ENCODE measurements around the gene BBX.

Gene BBX

DNA sequence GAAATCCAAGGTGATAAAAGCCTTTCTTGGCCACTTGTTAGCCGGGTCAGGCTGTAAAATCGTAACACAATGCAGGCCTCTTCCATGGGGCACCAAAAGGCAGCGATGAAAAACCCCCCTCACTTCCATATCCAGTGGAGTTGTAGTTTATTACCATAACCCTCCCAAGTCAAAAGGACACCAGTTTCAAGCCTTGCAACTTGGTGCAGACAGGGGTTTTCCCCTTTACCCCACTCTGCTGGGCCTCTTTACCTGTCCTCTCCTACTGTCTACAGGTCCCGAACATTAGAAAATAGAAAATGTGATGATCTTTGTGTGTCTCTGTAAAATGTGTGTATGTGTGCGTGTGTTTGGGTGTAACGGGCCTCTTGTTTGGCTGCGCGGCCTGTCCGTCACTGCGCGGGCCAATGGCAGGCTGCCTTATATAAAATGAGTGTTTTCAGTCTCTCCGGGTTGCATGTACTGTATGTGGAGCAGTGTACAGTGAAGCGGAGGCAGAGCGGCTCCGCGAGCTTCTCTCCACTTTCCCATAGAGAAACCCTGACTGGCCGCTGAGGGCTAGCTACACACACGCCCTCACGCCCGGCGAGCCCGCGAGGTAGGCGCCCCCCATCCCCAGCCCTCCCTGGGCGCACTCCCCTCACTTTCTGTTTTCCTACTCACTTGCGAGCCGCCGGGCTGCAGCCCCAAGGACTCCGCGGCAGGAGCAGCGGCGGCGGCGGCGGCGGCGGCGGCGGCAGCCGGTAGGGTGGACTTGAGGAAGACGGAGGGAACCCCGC is at the start of gene BBX:
Gene BBX (plus strand): TSS at position 453 of the 779 bp plus-strand sequence. CDS start 187,499 bp downstream, outside the sequence.
- peak; percentile 95 for DNase-seq

DNA sequence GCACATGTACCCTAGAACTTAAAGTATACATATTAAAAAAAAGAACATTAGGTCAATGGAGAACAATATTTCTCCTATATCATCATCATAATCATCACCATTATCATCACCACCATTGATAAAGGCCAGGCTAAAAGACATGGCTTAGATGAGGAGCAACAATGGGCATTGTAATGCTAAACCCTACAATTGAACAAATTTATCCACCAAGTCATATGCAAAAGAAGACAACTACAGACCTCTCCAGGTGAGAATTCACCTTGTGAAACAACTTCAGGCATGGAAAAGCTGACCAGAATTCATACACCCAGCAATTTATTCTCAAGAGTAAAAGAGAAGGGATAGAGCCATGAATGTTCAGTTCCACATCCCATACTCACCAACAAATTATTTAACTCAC is 46.3 kb upstream of the BBX start:
- no peak for DNase-seq

DNA sequence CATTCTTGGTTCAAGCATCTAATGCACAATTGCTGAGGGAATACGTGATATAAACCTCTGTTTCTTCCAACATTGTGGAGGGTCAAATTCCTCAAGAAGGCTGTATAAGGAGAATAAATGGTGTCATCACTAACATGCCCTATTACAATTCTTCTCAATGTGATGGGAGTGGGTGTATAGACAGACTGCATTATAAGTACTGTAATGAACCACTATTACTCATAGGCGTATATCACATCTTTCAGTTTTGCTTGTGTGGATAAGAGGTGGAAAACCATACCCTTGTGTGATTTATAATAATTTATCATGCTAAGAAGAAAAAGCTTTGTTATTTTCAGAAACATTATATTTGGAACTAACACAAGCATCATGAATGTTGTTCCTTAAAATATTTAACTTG is 35.3 kb upstream of the BBX start:
- no peak for DNase-seq

DNA sequence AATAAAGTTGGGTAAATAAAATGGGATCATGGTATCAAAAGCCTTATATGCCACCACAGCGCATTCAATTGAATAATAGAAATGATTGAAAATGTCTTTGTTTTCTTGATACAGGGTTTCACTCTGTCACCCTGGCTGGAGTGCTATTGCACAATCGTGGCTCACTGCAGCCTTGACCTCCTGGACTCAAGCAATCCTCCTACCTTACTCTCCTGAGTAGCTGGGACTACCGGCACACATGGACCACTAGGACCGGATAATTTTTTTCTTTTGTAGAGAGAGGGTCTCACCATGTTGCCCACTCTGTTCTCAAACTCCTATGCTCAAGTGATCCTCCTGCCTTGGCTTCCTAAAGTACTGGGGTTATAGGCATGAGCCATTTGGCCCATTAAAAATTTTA is 33.8 kb upstream of the BBX start:
- DNase-seq: no peak

DNA sequence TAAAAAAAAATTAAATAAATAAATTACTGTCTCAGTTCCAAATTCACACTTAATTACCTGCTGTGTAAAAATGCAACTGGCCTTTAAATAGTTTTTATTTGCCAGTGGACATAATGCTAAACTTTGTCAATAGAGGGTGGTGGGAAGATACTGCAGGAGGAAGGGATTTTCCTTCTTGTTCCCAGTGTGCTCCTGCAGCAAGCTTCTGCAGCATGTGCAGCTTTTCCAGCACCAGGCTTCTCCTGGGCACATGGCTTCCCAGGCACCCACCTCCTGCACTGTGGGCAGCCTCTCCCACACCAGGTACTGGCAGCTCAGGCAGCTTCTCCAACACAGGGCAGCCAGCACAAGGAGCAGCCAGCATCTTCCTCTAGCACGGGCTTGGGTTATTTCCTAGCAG is 29.6 kb upstream of the BBX start:
- no peak for DNase-seq

DNA sequence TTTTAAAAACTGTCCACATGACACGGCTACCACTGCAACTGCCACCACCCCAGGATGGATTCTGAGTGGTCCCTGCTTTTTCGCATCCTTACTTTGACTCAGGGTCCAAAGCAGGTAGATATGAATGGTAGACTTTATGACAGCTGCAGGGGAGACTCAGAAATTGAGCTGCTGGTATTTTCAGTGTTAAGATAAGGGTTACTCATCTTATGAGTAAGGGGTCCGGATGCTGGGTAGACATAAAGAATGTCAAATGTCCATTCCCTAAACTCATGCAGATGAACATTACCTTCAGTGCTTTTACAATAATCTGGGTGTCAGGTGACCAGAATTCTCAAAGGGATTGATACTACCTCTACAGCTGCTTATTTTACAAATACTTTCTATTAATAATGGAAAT is 25.9 kb upstream of the BBX start:
- no peak for DNase-seq

DNA sequence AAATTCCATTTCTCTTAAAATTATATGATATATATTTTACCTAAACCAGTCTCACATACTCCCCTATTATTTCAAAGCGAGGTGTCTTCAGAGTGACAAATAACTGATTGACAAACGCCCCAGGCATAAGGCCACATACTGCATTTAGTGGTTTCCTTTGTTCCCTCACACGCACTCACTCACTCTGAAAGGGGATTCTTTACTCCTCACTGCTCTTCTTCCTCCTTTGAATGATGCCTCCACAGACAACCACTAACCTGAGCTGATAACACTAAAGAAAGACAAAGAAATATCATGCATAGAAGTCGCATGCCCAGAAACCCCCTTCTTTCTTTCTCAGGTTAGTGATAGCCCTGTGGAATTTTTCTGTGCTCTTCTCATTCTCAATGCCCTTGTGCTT is 24.1 kb upstream of the BBX start:
- no peak for DNase-seq

DNA sequence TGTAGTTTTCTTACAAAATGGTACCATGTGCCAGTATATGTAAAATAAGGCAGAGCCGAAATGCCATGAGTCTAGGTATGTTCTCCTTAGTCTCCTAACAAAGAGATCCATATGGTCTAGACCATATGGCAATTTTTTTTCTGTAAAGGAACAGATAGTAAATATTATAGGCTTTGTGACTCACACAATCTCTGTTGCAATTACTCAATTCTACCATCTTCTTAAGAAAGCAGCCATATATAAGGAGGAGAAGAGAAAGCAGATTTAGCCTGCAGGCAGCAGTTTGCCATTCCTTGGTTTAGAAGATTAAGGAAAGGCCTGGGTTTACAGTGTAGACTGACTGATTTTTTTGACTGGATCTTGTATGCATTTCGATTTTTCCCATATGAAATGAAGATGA is 16.3 kb upstream of the BBX start:
- DNase-seq: no peak

DNA sequence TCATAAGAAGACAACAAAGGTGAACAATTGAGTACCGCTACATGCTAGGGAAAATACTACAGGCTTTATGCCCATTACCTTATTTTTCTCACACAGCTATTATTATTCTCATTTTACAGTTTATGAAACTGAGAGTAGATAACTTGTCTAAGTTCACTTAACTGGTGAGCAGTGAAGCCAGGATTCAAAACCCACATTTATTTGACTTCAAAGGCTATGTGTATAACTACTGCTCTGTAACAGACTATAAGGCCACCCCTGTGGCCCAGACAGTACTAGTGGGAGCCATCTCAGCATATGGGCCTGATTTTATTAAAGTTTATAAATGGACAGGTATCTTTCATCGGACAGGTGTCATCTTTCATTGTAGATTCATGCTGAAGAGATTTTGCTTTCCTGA is 14.4 kb upstream of the BBX start:
- DNase-seq: no peak

DNA sequence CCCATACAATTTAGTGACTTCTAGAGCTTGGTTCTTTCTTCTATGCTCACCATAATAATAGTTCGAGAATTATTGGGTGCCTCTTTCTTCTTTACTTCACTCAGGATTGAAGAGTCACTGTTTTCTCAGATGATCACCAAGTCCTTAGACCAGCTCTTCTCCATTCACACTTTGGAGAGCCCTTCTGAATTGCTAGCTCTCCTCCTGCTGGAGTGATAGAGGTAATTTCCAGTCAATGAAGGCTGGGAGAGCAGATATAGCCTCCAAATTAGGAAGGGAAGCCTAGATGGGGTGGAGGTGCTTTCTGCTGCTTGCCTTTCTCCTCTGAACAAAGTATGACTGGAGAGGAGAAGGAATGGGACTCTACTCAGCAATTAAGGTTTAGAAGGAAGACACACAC is 10.7 kb upstream of the BBX start:
- peak; percentile 7 for DNase-seq

DNA sequence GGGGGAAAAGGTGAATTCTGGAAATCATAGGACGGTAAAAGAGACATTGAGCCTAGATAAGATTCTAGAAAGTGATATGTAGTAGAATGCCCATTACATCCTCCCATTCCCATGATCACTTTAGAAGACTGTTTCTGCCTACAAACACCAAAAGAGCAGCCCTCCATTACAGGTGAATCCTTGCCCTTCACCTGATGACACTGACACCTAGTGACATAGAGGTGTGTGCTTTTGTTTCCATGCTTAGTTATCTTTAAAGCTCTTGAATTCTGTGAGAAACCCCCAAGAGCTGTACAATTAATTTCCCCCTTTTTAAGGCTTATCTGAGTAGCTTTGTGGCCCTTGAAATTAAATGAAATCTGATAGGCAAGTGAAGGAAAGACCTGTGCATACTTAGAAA is 8.3 kb upstream of the BBX start:
- no peak for DNase-seq

DNA sequence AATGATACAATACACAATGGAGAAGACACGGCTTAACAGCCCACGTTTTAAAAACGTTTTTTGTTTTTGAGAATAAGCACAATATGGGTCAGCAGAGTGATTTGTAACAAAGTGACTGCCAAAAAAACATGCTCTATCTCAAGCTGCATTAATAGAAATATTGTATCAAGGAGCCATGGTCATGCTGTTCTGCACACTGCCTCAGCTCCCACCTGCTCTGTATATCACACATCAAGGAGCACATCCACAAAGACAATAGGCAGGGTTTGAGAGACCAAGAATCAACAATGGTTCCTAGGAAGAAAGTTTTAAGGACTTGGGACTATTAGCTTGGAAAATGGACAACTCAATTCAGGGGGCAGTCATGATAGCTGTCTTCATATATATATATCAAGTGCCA is 6.3 kb upstream of the BBX start:
- DNase-seq: no peak

DNA sequence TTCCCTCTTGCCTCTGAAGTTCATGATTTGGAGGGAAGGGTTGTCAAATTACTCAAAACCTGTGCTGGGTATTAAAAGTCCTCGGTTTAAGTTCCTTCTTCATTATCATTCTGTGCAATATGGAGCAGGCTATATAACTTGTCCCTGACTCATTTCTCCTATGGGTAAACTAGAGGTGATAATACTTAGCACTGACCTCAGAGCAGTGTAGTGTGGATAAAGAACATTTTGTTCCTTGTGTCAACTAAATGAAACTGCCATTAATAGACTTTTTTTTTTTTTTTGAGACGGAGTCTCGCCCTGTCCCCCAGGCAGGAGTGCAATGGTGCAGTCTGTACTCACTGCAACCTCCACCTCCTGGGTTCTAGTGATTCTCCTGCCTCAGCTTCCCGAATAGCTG is 2.2 kb upstream of the BBX start:
- DNase-seq: peak; percentile 14

DNA sequence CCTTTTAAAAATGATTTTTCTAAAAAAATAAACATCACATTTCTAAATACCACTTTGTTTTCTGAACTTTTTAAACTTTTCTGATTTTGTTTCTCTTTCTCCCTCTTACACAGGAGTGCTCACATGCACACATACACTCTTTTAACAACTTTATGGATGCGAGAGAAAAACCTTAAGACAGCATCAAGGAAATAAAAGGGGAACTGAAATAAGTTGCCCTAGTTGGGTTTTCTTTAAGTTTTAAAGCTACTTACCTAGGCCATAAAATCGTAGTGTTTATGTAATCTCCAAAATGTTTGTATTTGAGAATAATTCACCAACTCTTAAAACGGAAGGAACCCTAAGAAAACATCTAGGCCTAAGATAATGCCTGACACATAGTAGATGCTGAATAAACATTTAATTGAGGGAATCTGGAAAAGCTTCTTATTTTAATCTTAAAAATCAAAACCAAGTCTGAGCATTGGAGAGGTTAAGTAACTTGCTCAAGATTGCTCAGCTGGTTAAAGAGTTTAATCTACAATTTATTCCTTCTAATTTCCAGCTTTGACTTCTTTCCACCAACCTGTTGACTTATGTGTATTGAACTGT is 1.2 kb upstream of the BBX start:
- no peak for DNase-seq

DNA sequence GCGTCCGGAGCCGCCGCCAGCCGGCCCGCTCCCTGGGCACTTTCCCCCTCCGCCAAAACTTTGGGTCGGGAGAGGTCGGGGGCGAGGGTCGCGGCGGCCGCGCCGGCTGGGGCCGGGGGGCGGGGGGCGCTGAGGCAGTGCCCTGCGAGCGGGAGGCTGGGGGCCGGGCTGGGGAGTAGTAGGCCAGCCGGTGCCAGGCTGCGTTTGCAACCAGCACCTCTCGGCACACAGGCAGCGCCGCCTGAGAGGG is 452 bp downstream of the BBX start:
- no peak for DNase-seq

DNA sequence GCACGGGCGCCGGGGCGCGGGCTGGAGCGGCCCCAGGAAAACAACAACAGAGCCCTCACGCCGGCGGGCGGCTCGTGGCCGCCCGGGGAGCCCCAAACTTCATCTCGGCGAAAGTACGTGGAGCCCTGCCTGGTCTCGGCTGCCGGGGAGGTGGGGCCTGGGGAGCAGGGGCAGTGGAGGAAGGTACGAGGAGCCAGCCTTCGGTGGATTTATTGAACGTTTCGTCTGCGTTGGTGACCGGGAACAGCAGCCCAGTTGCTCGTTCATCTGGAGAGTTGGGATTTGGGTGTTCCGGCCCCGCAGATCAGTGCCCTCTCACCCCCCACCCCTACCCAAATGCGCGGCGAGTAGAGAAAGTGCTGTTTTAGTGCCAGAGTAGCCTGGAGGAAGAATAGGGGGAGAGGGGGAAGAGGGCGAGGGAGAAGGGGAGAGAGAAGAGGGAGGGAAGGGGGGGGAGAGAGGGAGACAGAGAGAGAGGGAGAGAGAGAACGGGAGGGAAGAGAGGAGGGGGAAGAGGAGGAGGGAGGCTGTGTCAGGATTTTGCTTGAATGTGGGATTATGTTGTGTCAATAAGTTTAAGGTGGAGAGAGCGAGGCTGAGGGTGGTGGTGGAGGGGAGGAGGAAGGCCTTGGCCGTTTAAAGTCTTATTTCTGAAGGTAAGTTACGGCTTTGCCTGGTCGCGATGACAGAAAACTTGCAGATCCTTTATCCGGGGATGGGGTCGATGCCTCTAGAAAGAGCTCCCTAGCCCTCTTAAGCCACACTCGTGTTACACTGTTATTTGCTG is 970 bp downstream of the BBX start:
- DNase-seq: peak; percentile 51

DNA sequence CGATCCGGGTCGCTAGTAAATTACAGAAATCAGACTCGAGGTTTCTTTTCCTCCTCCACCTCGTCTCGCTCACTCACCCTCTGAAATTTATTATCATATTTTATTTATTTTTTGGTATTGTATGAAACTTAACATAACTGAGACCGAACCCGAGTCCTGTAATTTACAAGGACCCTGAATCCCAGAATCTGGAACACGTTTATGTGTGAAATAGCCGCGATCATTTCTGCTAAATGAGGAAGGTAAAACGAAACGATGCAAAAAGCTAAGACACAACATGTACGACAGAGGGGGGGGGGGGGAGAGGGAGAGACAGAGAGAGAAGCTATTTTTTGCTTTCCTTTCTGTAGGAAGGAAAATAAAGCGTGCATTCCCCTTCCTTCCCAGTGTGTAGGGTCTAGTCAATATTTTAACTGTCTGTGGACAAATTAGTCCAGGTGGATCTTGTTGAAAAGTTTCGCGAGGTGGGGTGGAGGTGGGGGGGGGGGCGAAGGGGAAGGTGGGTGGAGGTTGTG is 1.6 kb downstream of the BBX start:
- peak; percentile 56 for DNase-seq

DNA sequence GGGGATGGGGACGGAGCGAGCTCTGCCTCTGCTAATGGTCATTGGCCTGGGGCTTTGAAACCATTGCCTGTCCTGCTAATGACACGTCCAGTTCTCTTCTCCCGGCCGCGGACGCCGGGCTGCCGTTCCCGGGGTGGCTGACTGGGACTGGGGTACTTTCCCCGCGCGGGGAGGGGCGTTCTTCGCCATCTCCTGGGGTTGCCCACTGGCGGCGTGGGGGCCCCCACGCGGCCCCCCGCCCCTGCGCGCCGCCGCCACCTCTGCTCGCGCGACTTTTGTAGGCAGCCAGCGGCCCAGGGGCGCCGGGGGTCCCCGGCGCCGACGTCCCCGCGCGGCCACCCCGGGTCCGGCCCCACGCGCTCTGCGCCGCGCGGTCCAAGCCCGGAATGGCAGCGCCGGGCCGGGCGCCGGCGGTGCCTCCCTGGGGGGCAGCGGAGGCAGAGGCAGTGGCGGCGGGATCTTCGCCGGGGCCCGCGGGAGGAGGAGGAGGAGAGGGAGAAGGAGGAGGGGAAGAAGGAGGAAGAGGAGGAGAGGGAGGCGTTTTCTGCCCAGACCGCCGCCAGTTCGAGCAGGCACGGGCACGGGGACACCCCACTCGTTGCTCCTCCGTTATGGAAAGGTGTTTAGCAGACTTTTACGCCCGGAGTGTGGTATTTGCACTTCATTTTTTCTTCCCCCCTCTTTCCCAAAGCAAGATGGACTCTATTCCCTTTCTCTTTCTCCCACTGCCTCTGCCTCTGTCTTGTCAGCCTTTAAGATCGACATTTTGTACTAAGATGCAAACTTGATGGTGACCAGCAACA is 2.3 kb downstream of the BBX start:
- peak; percentile 50 for DNase-seq

DNA sequence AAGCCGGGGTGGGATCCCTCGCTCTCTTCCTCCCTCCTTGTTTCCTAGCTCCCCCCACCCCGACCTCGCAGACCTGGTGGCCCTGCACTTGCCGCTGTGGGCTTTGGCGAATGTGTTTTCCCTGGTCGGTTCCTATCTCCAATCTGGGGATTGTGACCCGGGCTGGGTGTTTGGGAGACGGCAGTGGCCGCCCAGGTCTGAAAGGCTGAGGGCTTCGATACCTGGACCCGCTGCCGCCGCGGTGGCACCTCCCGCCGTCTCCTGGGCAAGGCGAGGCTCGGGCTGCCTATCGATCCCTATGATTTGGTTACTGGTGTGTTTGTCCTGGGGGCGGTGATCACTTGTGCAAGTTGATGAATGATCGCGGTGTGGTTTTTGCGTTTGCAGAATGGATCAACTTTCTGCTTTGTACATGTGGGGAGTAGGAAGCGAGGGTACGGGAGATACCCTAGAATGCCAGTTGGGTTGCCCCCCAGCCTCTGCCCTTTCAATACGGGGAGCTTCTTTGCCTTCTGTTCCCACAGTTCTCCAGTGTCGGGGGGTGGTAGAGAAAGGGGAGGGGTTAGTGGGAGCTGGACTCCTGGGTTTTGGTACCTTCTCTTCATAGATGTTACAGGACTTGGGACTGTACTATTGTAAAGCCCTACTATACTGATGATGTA is 3.0 kb downstream of the BBX start:
- no peak for DNase-seq

DNA sequence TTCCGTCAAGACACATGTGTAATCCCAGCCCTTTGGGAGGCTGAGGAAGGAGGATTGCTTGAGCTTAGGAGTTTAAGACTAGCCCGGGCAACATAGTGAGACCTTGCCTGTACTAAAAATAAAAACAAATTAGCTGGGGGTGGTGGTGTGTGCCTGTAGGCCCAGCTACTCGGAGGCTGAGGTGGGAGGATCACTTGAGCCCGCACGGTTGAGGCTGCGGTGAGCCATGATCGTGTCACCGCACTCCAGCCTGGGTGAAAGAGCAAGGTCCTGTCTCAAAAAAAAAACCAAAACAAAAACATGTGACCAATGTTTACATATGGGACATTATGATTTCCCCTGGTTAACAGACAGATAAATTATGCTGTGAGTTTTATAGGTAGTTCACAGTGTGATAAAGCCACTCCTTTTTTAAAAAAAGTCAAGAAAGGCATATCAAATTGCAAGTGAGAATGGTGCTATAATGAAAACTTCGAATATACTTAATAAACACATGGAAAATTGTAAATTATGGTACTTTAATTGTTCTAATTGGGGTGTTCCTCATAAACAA is 9.2 kb downstream of the BBX start:
- DNase-seq: no peak

DNA sequence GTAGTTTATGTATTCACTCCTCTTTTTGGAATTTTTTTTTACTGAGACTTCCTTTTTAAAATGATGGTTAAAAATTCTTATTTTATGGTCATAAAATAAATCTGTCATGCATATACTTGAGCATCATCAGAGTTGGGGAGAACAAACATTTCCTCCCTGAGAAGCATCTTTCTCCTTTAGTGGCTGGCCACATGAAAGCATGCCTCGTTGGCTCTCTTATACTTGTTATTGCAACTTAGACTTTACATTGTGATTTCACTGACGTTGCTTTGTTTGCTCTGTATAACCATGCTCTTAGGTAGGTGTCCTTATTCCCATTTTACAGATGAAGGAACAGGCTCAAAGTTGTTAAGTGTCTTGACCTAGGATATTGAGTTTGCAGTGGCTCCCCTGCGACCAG is 18.1 kb downstream of the BBX start:
- DNase-seq: no peak

DNA sequence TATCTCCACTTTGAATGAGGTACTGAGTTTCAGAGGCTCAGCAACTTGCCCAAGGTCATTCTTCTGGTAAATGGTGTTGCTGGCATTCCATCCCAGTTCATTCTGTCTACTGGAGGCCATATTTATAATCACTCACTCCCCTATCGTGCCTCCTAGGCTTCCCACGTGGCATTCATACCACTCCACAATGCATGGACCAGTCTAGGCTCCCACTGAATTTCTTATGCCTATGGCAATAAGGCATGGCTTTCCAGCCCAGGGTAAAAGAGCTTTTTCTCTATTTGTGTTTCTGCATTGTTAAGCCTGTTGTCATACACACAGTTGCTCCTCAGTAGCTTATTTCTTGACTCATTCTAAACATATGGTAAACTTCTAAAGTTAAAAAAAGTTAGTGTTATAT is 19.9 kb downstream of the BBX start:
- no peak for DNase-seq

DNA sequence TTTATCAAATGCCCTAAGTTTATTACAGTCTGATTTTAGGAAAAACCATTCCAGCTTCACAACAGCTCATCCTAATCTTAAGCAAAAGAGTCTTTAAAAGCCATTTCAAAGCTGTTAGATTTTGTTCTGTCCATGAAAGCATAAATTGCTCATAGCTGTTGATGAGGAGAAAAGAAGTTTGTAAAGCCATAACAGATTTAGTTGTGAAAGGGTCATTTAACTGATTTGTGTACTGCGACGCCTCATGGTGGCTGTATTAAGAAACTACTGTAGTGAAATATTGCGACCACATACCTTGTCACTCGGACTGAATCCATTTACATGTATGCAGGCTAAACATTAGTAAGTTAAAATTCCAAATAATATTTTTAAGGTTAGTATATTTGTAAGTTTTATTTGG is 20.9 kb downstream of the BBX start:
- DNase-seq: peak; percentile 35
